Lower leg skin (tissue), 3 donors: ENCODE measurements around the gene NCOA1.
"Not testable (repeated sequence)": the region's sequence is repeated elsewhere in the genome, so short reads cannot be mapped to it uniquely, and the experiment has no call there.

Experiments
- POLR2A ChIP-seq, 2 donors: fragments of 450-650 bp; IDR thresholded peaks; one replicate each; pipeline ENCODE4 v1.6.1; 2016 to 2017; ENCODE audit warnings: antibody characterized with exemption in 2 of 2, mild to moderate bottlenecking in 1 of 2, moderate library complexity in 1 of 2
- TF ChIP-seq, protein P1 (sequence below), 3 donors: fragments of 450-650 bp; IDR thresholded peaks; one replicate each; pipeline ENCODE4 v1.5.1; 2016; ENCODE audit warnings: antibody characterized with exemption in 3 of 3, mild to moderate bottlenecking in 3 of 3, moderate library complexity in 2 of 3

DNA sequence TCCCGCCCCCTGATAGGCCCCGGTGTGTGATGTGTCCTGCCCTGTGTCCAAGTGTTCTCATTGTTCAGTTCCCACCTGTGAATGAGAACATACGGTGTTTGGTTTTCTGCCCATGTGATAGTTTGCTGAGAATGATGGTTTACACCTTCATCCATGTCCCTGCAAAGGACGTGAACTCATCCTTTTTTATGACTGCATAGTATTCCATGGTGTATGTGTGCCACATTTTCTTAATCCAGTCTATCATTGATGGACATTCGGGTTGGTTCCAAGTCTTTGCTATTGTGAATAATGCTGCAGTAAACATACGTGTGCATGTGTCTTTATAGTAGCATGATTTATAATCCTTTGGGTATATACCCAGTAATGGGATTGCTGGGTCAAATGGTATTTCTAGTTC, 40.6 kb downstream of the NCOA1 start:
- TF ChIP-seq, protein P1, sequence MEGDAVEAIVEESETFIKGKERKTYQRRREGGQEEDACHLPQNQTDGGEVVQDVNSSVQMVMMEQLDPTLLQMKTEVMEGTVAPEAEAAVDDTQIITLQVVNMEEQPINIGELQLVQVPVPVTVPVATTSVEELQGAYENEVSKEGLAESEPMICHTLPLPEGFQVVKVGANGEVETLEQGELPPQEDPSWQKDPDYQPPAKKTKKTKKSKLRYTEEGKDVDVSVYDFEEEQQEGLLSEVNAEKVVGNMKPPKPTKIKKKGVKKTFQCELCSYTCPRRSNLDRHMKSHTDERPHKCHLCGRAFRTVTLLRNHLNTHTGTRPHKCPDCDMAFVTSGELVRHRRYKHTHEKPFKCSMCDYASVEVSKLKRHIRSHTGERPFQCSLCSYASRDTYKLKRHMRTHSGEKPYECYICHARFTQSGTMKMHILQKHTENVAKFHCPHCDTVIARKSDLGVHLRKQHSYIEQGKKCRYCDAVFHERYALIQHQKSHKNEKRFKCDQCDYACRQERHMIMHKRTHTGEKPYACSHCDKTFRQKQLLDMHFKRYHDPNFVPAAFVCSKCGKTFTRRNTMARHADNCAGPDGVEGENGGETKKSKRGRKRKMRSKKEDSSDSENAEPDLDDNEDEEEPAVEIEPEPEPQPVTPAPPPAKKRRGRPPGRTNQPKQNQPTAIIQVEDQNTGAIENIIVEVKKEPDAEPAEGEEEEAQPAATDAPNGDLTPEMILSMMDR (IDR thresholded peaks at IDR 0.05), result not testable (repeated sequence)
- TF ChIP-seq POLR2A (IDR thresholded peaks at IDR 0.05), result not testable (repeated sequence)
